VCaP (cell line): ENCODE results near the gene DOCK8.

Source experiments
- H3K27ac ChIP-seq: fragments of 450-650 bp; 2 replicates; pipeline ENCODE4 v1.5.1; 2017
- CTCF ChIP-seq: fragments of 450-650 bp; conservative IDR thresholded peaks from 2 replicates; pipeline ENCODE4 v1.5.1; 2017; ENCODE audit warnings: mild to moderate bottlenecking, moderate library complexity

DOCK8 gene

GRCh38 chr9:503326-503725 lies 288.7 kb downstream of the DOCK8 start:
- TF ChIP-seq CTCF = no peak
- H3K27ac ChIP-seq = no peak overlapping the region

GRCh38 chr9:503881-504852 lies 289.5 kb downstream of the DOCK8 start, which contains the start of gene KANK1:
KANK1 (plus strand) TSS chr9:504695.
- peak within 1 kb of the TSS; percentile 75 for H3K27ac ChIP-seq
- peak; percentile 67 for TF ChIP-seq CTCF

- H3K27ac ChIP-seq = peak overlapping the region; percentile 75
- no peak for TF ChIP-seq CTCF
These were observed 290.5 kb downstream of the DOCK8 start for GRCh38 chr9:504921-505740.

- peak overlapping the region; percentile 75; the same call in 1 of the 2 replicates for H3K27ac ChIP-seq
- no peak for TF ChIP-seq CTCF
These were observed 291.0 kb downstream of the DOCK8 start for GRCh38 chr9:505741-506059.

GRCh38 chr9:506281-506680 lies 291.6 kb downstream of the DOCK8 start:
- TF ChIP-seq CTCF = no peak
- no peak overlapping the region for H3K27ac ChIP-seq

- no peak for TF ChIP-seq CTCF
- H3K27ac ChIP-seq = no peak overlapping the region
These were observed 297.2 kb downstream of the DOCK8 start for GRCh38 chr9:511861-512260.
